HCT116 (cell line): ENCODE results near the gene STARD5.

Source experiments
- CTCF ChIP-seq, 3 experiments: fragments of 200-600 bp in 1 of 3; sonication (generic) in 1 of 3; IDR thresholded peaks in 2 of 3; conservative IDR thresholded peaks in 1 of 3; 2 replicates each; pipeline ENCODE4 v1.5.1; 2012 to 2017; ENCODE audit warnings: low read depth in 2 of 3, low read length in 2 of 3, antibody characterized with exemption in 1 of 3, borderline replicate concordance in 1 of 3, control low read depth in 1 of 3, mild to moderate bottlenecking in 1 of 3, mixed read lengths in 1 of 3, mixed run types in 1 of 3, moderate library complexity in 1 of 3; ENCODE audit not compliant: insufficient read depth in 1 of 3
- EGR1 ChIP-seq: IDR thresholded peaks from 2 replicates; pipeline ENCODE4 v1.6.1; 2012; ENCODE audit warnings: low read depth
- ELF1 ChIP-seq: IDR thresholded peaks from 2 replicates; pipeline ENCODE4 v1.6.1; 2012; ENCODE audit warnings: low read depth, borderline replicate concordance
- EZH2 ChIP-seq: fragments of 200-600 bp; sonication (generic); IDR thresholded peaks from 2 replicates; pipeline ENCODE4 v1.6.1; 2017; ENCODE audit warnings: antibody characterized with exemption, mixed run types
- FOSL1 ChIP-seq: IDR thresholded peaks from 2 replicates; pipeline ENCODE4 v1.6.1; 2012; ENCODE audit warnings: low read depth
- POLR2A ChIP-seq: IDR thresholded peaks from 2 replicates; pipeline ENCODE4 v1.7.0; 2011; ENCODE audit warnings: borderline replicate concordance; ENCODE audit not compliant: insufficient read depth, insufficient read length; ENCODE audit errors: extremely low read depth
- REST ChIP-seq: IDR thresholded peaks from 2 replicates; pipeline ENCODE4 v1.6.1; 2012; ENCODE audit warnings: low read depth
- YY1 ChIP-seq: IDR thresholded peaks from 2 replicates; pipeline ENCODE4 v1.6.1; 2011; ENCODE audit warnings: low read length, low read depth, moderate library complexity, mild to moderate bottlenecking; ENCODE audit not compliant: insufficient replicate concordance; ENCODE audit errors: extremely low read depth

DNA sequence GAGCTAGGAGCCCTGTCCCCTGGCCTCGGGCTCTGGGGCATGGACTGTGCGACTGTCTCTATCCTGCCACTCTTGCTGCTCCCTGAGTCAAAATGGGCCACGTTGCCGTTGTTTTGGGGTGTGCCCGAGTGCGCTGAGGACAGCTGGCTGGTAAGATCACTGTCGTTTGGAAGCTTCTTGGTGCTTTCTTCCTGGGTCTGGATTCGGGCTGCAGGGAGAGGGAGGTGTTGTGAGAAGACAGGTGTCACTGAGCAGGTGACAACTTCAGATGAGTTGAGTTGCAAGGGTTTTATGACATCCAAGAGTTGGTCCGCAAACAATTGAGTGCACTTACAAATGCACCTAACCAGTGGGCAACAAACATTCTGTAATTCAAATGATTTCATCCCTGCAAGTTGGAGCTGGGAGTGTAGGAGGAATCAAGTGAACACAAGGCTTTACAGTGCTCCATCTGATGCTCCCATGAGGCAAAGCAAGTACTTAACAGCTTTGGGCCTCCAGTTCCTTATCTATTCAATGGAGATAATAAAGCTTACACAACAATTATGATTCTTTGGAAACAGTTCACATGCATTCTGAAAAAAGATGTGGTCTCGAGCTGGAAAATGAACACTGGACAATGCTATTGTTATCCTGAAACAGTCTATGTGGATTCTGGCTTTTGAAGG, 11.0 kb upstream of the STARD5 start:
- TF ChIP-seq REST: no peak
- no peak for TF ChIP-seq CTCF (IDR thresholded peaks at IDR 0.05 in 2 of 3, conservative IDR thresholded peaks at IDR 0.05 in 1 of 3; ENCODE audit: borderline replicate concordance in 1 of 3, insufficient read depth in 1 of 3, low read depth in 2 of 3, low read length in 2 of 3)
- TF ChIP-seq EZH2: no peak
- no peak for TF ChIP-seq ELF1
- no peak for TF ChIP-seq FOSL1
- no peak for TF ChIP-seq YY1
- no peak for TF ChIP-seq POLR2A
- no peak for TF ChIP-seq EGR1
